A549 (cell line): ENCODE measurements around the gene BMP5. TPM values are rescaled to one million over a fixed set of nuclear protein-coding genes. Genes with fewer than 3 reads are reported as not detected.

Experiments used
- ATAC-seq, 2 experiments: fragments of 200-7000 bp in 1 of 2; fragments of >200 bp in 1 of 2; cut with Nextera tagmentation in 1 of 2; cut with Tn5 transposase in 1 of 2; 3 replicates each; pipeline versions ENCODE4 v1.8.0 to v1.9.1; 2018 to 2020; ENCODE audit warnings: mild to moderate bottlenecking in 1 of 2, moderate library complexity in 1 of 2
- CTCF ChIA-PET: fragments of 300-600 bp; sonication (Branson Sonifier 250); formaldehyde crosslinking; extraction: SDS; loops from one replicate; lab custom pipeline; 2021; ENCODE audit warnings: antibody characterized with exemption, inconsistent platforms; lab: Yijun Ruan, JAX
- POLR2A ChIA-PET: fragments of 350-600 bp; formaldehyde crosslinking; extraction: SDS; loops from one replicate; lab custom pipeline; 2021; ENCODE audit warnings: antibody characterized with exemption, inconsistent platforms; lab: Yijun Ruan, JAX
- DNase-seq, 2 experiments: peaks; one replicate each; pipeline versions ENCODE4 v3.0.0 to v3.0.0-alpha.2; 2011 to 2016; ENCODE audit warnings: low read depth in 1 of 2, low spot score in 1 of 2
- FAIRE-seq: peaks from 2 replicates; lab custom pipeline; 2011; peaks lifted over from hg19 to GRCh38; lab: Jason Lieb, UNC
- H3K27ac ChIP-seq, 2 experiments: fragments of >200 bp; sonication (Bioruptor Twin); formaldehyde crosslinking; 3 replicates each; pipeline ENCODE4 v1.5.1; 2016 to 2017
- H3K4me1 ChIP-seq: fragments of >200 bp; sonication (Bioruptor Twin); formaldehyde crosslinking; 3 replicates; pipeline ENCODE4 v1.6.1; 2016
- H3K4me2 ChIP-seq: fragments of >200 bp; sonication (Bioruptor Twin); formaldehyde crosslinking; 3 replicates; pipeline ENCODE4 v1.6.1; 2016
- H3K4me3 ChIP-seq: fragments of >200 bp; sonication (Bioruptor Twin); formaldehyde crosslinking; 3 replicates; pipeline ENCODE4 v1.5.1; 2016
- H3K9me3 ChIP-seq: fragments of >200 bp; sonication (Bioruptor Twin); formaldehyde crosslinking; 3 replicates; pipeline ENCODE4 v1.6.1; 2016
- BCL3 ChIP-seq: fragments of >200 bp; sonication (Bioruptor Twin); formaldehyde crosslinking; IDR thresholded peaks from 3 replicates; pipeline ENCODE4 v1.6.1; 2016
- BHLHE40 ChIP-seq: IDR thresholded peaks from 2 replicates; pipeline ENCODE4 v1.6.1; 2012; ENCODE audit warnings: low read depth, low read length, inconsistent platforms
- CBX8 ChIP-seq: fragments of 200-600 bp; sonication (generic); IDR thresholded peaks from 2 replicates; pipeline ENCODE4 v1.6.1; 2016
- CEBPB ChIP-seq, 2 experiments: fragments of >200 bp in 1 of 2; sonication (Bioruptor Twin) in 1 of 2; formaldehyde crosslinking in 1 of 2; IDR thresholded peaks; 2 replicates each; pipeline ENCODE4 v1.6.1; 2012 to 2016
- E2F6 ChIP-seq: IDR thresholded peaks from 2 replicates; pipeline ENCODE4 v1.6.1; 2012; ENCODE audit warnings: low read depth, borderline replicate concordance
- EHMT2 ChIP-seq: fragments of 200-600 bp; sonication (generic); IDR thresholded peaks from 2 replicates; pipeline ENCODE4 v1.6.1; 2016; ENCODE audit warnings: antibody characterized with exemption, low read depth, mild to moderate bottlenecking, moderate library complexity
- FOXS1 ChIP-seq: fragments of 250-450 bp; sonication (Bioruptor Pico); IDR thresholded peaks from 2 replicates; pipeline ENCODE4 v1.5.0; 2020; ENCODE audit warnings: mild to moderate bottlenecking, moderate library complexity
- GATA3 ChIP-seq: IDR thresholded peaks from 2 replicates; pipeline ENCODE4 v1.6.1; 2012; ENCODE audit warnings: borderline replicate concordance
- HDAC2 ChIP-seq: fragments of 200-600 bp; sonication (generic); IDR thresholded peaks from 2 replicates; pipeline ENCODE4 v1.6.1; 2016
- HES2 ChIP-seq: fragments of >200 bp; sonication (Bioruptor Twin); formaldehyde crosslinking; IDR thresholded peaks from 2 replicates; pipeline ENCODE4 v1.6.1; 2016
- HOXA7 ChIP-seq: fragments of 250-450 bp; sonication (Bioruptor Pico); IDR thresholded peaks from 2 replicates; pipeline ENCODE4 v1.5.0; 2020; ENCODE audit warnings: mild to moderate bottlenecking, moderate library complexity
- JUN ChIP-seq, 2 experiments: fragments of >200 bp; sonication (Bioruptor Twin); formaldehyde crosslinking; IDR thresholded peaks; 2 replicates in 1 of 2; 3 replicates in 1 of 2; pipeline ENCODE4 v1.6.1; 2016 to 2017
- JUNB ChIP-seq: fragments of >200 bp; sonication (Bioruptor Twin); formaldehyde crosslinking; IDR thresholded peaks from 2 replicates; pipeline ENCODE4 v1.6.1; 2016
- MAFK ChIP-seq: fragments of 450-650 bp; IDR thresholded peaks from 2 replicates; pipeline ENCODE4 v1.6.1; 2014; ENCODE audit not compliant: partially characterized antibody
- NR3C1 ChIP-seq: fragments of >200 bp; sonication (Bioruptor Twin); formaldehyde crosslinking; IDR thresholded peaks from 3 replicates; pipeline ENCODE4 v1.6.1; 2017
- PHF8 ChIP-seq: fragments of 200-600 bp; sonication (generic); IDR thresholded peaks from 2 replicates; pipeline ENCODE4 v1.6.1; 2016; ENCODE audit warnings: low read depth, mild to moderate bottlenecking, antibody characterized with exemption, moderate library complexity, borderline replicate concordance
- POLR2AphosphoS2 ChIP-seq: conservative IDR thresholded peaks from 2 replicates; pipeline ENCODE4 v1.6.1; 2012; ENCODE audit warnings: low read length, improper control_type of control experiment, inconsistent platforms
- RARB ChIP-seq: fragments of 250-450 bp; sonication (Bioruptor Pico); IDR thresholded peaks from 2 replicates; pipeline ENCODE4 v1.8.0; 2021; ENCODE audit warnings: mild to moderate bottlenecking, moderate library complexity
- RCOR1 ChIP-seq: fragments of 150-350 bp; IDR thresholded peaks from 2 replicates; pipeline ENCODE4 v1.6.1; 2014; ENCODE audit warnings: antibody characterized with exemption, low read length, low read depth
- SMC3 ChIP-seq: fragments of >200 bp; sonication (Bioruptor Twin); formaldehyde crosslinking; IDR thresholded peaks from 3 replicates; pipeline ENCODE4 v1.6.1; 2018; ENCODE audit warnings: inconsistent platforms
- TFCP2L1 ChIP-seq: fragments of 250-450 bp; sonication (Bioruptor Pico); IDR thresholded peaks from 2 replicates; pipeline ENCODE4 v1.5.0; 2021; ENCODE audit warnings: mild to moderate bottlenecking
- TP53 ChIP-seq: fragments of 250-450 bp; sonication (Bioruptor Pico); IDR thresholded peaks from 2 replicates; pipeline ENCODE4 v1.5.0; 2021; ENCODE audit warnings: mild to moderate bottlenecking, moderate library complexity
- WGBS: methylation state at CpG from one replicate; pipeline ENCODE4 v1.1.6; 2017; ENCODE audit errors: missing lambda C conversion rate; 5-methylcytosine and 5-hydroxymethylcytosine counted together
- polyA plus RNA-seq, 4 experiments: library from polyadenylated mRNA; depleted of rRNA in 3 of 4; stranded (reverse); fragments of >200 nt; fragmentation: RNase III in 1 of 4; extraction: RNeasy Plus Mini Kit Qiagen cat#74134 plus additional on column Dnase treatment in 1 of 4; gene quantifications; 2 replicates in 3 of 4; 3 replicates in 1 of 4; pipeline ENCODE4 v1.2.3, GENCODE V29; 2011 to 2017

BMP5 gene
- polyA plus RNA-seq, 2 of the 4 experiments (the other 2 are of a cell fraction): 0.04 to 0.12 TPM

- Histone ChIP-seq H3K4me1 (peaks cover 24% of the 10 kb centered on the region), H3K9me3 (no peaks in the 10 kb centered on the region), H3K4me3 (no peak overlapping the region), H3K4me2 (no peak overlapping the region), H3K27ac (0 out of 6 replicates have a peak overlapping the region, but pooled peaks of 1 of the 2 experiments have one; percentile 1)
- no peak for DNase-seq
- POLR2A ChIA-PET: no interaction called here
- ATAC-seq: no peak
- CTCF ChIA-PET: no interaction called here
- no peak for TF ChIP-seq JUNB
- TF ChIP-seq POLR2AphosphoS2: no peak
- TF ChIP-seq E2F6: no peak
- no peak for TF ChIP-seq RCOR1
- TF ChIP-seq GATA3: no peak
- no peak for TF ChIP-seq TFCP2L1 (CRISPR knock-in tag)
- TF ChIP-seq HES2: no peak
- no peak for TF ChIP-seq HOXA7
- TF ChIP-seq JUN (IDR thresholded peaks at IDR 0.05): no peak
- TF ChIP-seq BCL3: no peak
- TF ChIP-seq PHF8: no peak
- no peak for TF ChIP-seq FOXS1 (CRISPR knock-in tag)
- TF ChIP-seq BHLHE40: no peak
- no peak for TF ChIP-seq RARB (CRISPR knock-in tag)
- no peak for TF ChIP-seq TP53 (CRISPR knock-in tag)
- no peak for TF ChIP-seq SMC3
- no peak for TF ChIP-seq NR3C1
- WGBS: 89% methylated on average over 5 of the region's 5 CpGs
- FAIRE-seq: no peak
Observed at GRCh38 chr6:55919716-55920308, 44.4 kb upstream of the BMP5 start.

GRCh38 chr6:55918639-55919038 lies 43.2 kb upstream of the BMP5 start:
- ChIA-PET POLR2A (no interaction called here), CTCF (no interaction called here)
- no peak overlapping the region for H3K4me3 ChIP-seq
- no peaks in the 10 kb centered on the region for H3K9me3 ChIP-seq
- TF ChIP-seq HDAC2 (no peak), MAFK (no peak), POLR2AphosphoS2 (no peak), CBX8 (no peak), TFCP2L1 (CRISPR knock-in tag) (no peak), CEBPB (IDR thresholded peaks at IDR 0.05) (0 out of 4 replicates have a peak, but pooled peaks of 1 of the 2 experiments have one; percentile 25), HES2 (no peak), BCL3 (no peak), EHMT2 (no peak)
- H3K4me1 ChIP-seq: peaks cover 27% of the 10 kb centered on the region
- peak overlapping the region in 1 of 2 experiments; percentile 39; a peak in 1 of 6 replicates for H3K27ac ChIP-seq
- DNase-seq (no peak), ATAC-seq (no peak), FAIRE-seq (no peak)
- 17% methylated on average over 2 of the region's 2 CpGs for WGBS
- peak overlapping the region; percentile 48; the same call in 2 of the 3 replicates for H3K4me2 ChIP-seq
